ENCODE measurements around the gene CCDC30.

CCDC30 gene

GRCh38 chr1:42674214-42674613 lies 211.1 kb downstream of the CCDC30 start:
- Histone ChIP-seq H3K4me2 (ENCODE audit: low read length) (no peak overlapping the region), H4K20me1 (ENCODE audit: insufficient read depth, low read length) (no peaks in the 10 kb centered on the region), H3K4me3 (ENCODE audit: low read length) (no peak overlapping the region), H3K9me3 (ENCODE audit: insufficient read depth, low read length) (no peaks in the 10 kb centered on the region), H3K4me1 (ENCODE audit: low read length) (no peaks in the 10 kb centered on the region), H3K27ac (ENCODE audit: low read length) (no peak overlapping the region), H2AFZ (ENCODE audit: low read depth, low read length) (no peak overlapping the region), H3K27me3 (ENCODE audit: low read depth, low read length) (no peaks in the 10 kb centered on the region), H3K9ac (ENCODE audit: low read length) (no peak overlapping the region), H3K36me3 (replicated peaks; ENCODE audit: low read depth, low read length) (peaks cover 14% of the 10 kb centered on the region), H3K79me2 (ENCODE audit: low read length) (no peaks in the 10 kb centered on the region)
- TF ChIP-seq, protein P1, sequence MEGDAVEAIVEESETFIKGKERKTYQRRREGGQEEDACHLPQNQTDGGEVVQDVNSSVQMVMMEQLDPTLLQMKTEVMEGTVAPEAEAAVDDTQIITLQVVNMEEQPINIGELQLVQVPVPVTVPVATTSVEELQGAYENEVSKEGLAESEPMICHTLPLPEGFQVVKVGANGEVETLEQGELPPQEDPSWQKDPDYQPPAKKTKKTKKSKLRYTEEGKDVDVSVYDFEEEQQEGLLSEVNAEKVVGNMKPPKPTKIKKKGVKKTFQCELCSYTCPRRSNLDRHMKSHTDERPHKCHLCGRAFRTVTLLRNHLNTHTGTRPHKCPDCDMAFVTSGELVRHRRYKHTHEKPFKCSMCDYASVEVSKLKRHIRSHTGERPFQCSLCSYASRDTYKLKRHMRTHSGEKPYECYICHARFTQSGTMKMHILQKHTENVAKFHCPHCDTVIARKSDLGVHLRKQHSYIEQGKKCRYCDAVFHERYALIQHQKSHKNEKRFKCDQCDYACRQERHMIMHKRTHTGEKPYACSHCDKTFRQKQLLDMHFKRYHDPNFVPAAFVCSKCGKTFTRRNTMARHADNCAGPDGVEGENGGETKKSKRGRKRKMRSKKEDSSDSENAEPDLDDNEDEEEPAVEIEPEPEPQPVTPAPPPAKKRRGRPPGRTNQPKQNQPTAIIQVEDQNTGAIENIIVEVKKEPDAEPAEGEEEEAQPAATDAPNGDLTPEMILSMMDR (IDR thresholded peaks at IDR 0.05; ENCODE audit: low read depth, low read length) = no peak
- TF ChIP-seq EZH2phosphoT487 (IDR thresholded peaks at IDR 0.05; ENCODE audit: low read depth) = no peak

DNA sequence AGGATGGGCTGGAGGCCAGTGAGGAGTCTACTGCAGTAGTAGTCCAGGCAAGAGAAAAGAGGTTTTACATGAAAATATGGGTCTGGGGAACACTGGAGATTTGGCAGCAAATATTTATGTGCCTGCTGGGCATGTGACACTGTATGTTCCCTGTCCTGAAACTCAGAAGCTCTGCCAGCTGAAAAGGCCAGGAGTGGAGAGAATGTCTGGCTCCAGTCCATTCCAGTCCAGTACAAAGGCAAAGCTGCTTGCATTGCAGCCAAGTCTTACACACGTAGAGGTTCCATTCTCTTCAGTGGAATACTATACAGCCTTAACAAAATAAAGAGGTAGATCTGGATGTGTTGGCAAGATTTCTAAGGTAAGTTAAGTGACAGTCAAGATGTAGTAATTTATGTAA lies 211.6 kb downstream of the CCDC30 start:
- Histone ChIP-seq H3K4me1 (ENCODE audit: low read length) (no peaks in the 10 kb centered on the region), H3K79me2 (ENCODE audit: low read length) (peaks cover under 1% of the 10 kb centered on the region; the same call in 1 of the 2 replicates), H3K4me2 (ENCODE audit: low read length) (no peak overlapping the region), H2AFZ (ENCODE audit: low read depth, low read length) (no peak overlapping the region), H3K27ac (ENCODE audit: low read length) (no peak overlapping the region), H3K4me3 (ENCODE audit: low read length) (no peak overlapping the region), H3K27me3 (ENCODE audit: low read depth, low read length) (no peaks in the 10 kb centered on the region), H3K9ac (ENCODE audit: low read length) (no peak overlapping the region), H4K20me1 (ENCODE audit: insufficient read depth, low read length) (no peaks in the 10 kb centered on the region), H3K36me3 (replicated peaks; ENCODE audit: low read depth, low read length) (peaks cover 14% of the 10 kb centered on the region), H3K9me3 (ENCODE audit: insufficient read depth, low read length) (no peaks in the 10 kb centered on the region)
- TF ChIP-seq EZH2phosphoT487 (IDR thresholded peaks at IDR 0.05; ENCODE audit: low read depth) = no peak
- TF ChIP-seq, protein P1 (IDR thresholded peaks at IDR 0.05; ENCODE audit: low read depth, low read length) = no peak

GRCh38 chr1:42675467-42675866 lies 212.4 kb downstream of the CCDC30 start:
- Histone ChIP-seq H3K79me2 (ENCODE audit: low read length) (peaks cover 8% of the 10 kb centered on the region), H4K20me1 (ENCODE audit: insufficient read depth, low read length) (no peaks in the 10 kb centered on the region)

DNA sequence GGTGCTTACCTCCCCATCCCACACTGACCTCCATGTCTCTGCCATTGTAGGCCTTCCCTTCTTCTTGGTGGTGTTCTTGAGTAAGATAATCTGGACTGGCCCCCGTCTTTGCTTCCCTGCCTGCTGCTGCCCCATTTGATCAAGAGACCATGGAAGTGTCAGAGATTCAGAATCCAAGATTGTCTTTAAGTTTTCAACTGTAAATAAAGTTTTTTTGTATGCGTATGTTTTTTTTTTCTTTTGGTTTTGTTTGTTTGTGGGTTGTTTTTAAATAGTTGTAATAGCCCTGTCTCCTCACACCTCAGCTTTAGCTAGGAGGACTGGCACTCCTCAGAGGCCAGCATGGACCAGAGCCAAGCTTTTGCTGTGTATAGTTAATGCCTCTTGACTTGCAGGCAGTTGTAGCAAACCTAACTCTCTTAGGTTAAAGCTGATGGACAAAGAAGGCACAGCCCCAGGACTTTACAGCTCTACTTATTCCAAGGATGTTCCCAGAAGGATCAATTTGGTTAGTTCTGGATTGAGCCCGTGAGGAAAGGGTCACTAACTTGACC lies 213.5 kb downstream of the CCDC30 start:
- H3K9me3 ChIP-seq (ENCODE audit: insufficient read depth, low read length) = no peaks in the 10 kb centered on the region
- H3K9ac ChIP-seq (ENCODE audit: low read length) = no peak overlapping the region
- H3K79me2 ChIP-seq (ENCODE audit: low read length) = peaks cover 19% of the 10 kb centered on the region
- H3K4me1 ChIP-seq (ENCODE audit: low read length) = peaks cover 9% of the 10 kb centered on the region; the same call in 1 of the 2 replicates
- no peak overlapping the region for H3K4me3 ChIP-seq (ENCODE audit: low read length)
- H2AFZ ChIP-seq (ENCODE audit: low read depth, low read length) = no peak overlapping the region
- TF ChIP-seq, protein P1 (IDR thresholded peaks at IDR 0.05; ENCODE audit: low read depth, low read length) = no peak
- no peak for TF ChIP-seq EZH2phosphoT487 (IDR thresholded peaks at IDR 0.05; ENCODE audit: low read depth)
- no peaks in the 10 kb centered on the region for H3K27me3 ChIP-seq (ENCODE audit: low read depth, low read length)
- H3K27ac ChIP-seq (ENCODE audit: low read length) = no peak overlapping the region
- no peaks in the 10 kb centered on the region for H4K20me1 ChIP-seq (ENCODE audit: insufficient read depth, low read length)
- no peak overlapping the region for H3K4me2 ChIP-seq (ENCODE audit: low read length)
- peaks cover 14% of the 10 kb centered on the region for H3K36me3 ChIP-seq (replicated peaks; ENCODE audit: low read depth, low read length)

More at GRCh38 chr1:42675467-42675866, 212.4 kb downstream of the CCDC30 start:
- peaks cover 3% of the 10 kb centered on the region; the same call in 1 of the 2 replicates for H3K4me1 ChIP-seq (ENCODE audit: low read length)
- H3K9ac ChIP-seq (ENCODE audit: low read length) = no peak overlapping the region
- no peak overlapping the region for H3K4me3 ChIP-seq (ENCODE audit: low read length)
- H3K4me2 ChIP-seq (ENCODE audit: low read length) = no peak overlapping the region
- TF ChIP-seq EZH2phosphoT487 (IDR thresholded peaks at IDR 0.05; ENCODE audit: low read depth) = no peak
- TF ChIP-seq, protein P1 (IDR thresholded peaks at IDR 0.05; ENCODE audit: low read depth, low read length) = no peak
- H3K36me3 ChIP-seq (replicated peaks; ENCODE audit: low read depth, low read length) = peaks cover 14% of the 10 kb centered on the region
- H2AFZ ChIP-seq (ENCODE audit: low read depth, low read length) = no peak overlapping the region
- no peaks in the 10 kb centered on the region for H3K9me3 ChIP-seq (ENCODE audit: insufficient read depth, low read length)
- H3K27me3 ChIP-seq (ENCODE audit: low read depth, low read length) = no peaks in the 10 kb centered on the region
- H3K27ac ChIP-seq (ENCODE audit: low read length) = no peak overlapping the region
